ENCODE results near the gene TBL1XR1. TPM values are rescaled to one million over a fixed set of nuclear protein-coding genes. Genes with fewer than 3 reads are reported as not detected.

The TBL1XR1 gene
- total RNA-seq, 2 donors from 2014 or later, result 126 to 146 TPM

GRCh38 chr3:177056927-177057326 is 140.4 kb downstream of the TBL1XR1 start:
- no peak for DNase-seq (ENCODE audit: low spot score)
- intact Hi-C loops (cut with DNase I), result loop anchor here in 1 of 2 donors (10.0 kb wide), 2 partner anchors 138 to 298 kb away; partner anchors contain the start of gene TBL1XR1

GRCh38 chr3:177055605-177056571 is 141.4 kb downstream of the TBL1XR1 start:
- DNase-seq (ENCODE audit: low spot score), result no peak
- intact Hi-C loops (cut with DNase I), result loop anchor here in 1 of 2 donors (10.0 kb wide), 2 partner anchors 139 to 299 kb away; partner anchors contain the start of gene TBL1XR1

GRCh38 chr3:177053107-177053506 is 144.2 kb downstream of the TBL1XR1 start:
- intact Hi-C loops (cut with DNase I), result loop anchor here in 1 of 2 donors (10.0 kb wide), 2 partner anchors 142 to 302 kb away; partner anchors contain the start of gene TBL1XR1
- no peak for DNase-seq (ENCODE audit: low spot score)

- no peak for DNase-seq (ENCODE audit: low spot score)
- intact Hi-C loops (cut with DNase I), result loop anchor here in 1 of 2 donors (10.0 kb wide), 2 partner anchors 143 to 303 kb away; partner anchors contain the start of gene TBL1XR1
Measured at GRCh38 chr3:177051411-177051810, 145.9 kb downstream of the TBL1XR1 start.

- no peak for DNase-seq (ENCODE audit: low spot score)
- intact Hi-C loops (cut with DNase I), result loop anchor here in 1 of 2 donors (10.0 kb wide), 2 partner anchors 144 to 304 kb away; partner anchors contain the start of gene TBL1XR1
Measured at GRCh38 chr3:177050501-177051237, 146.6 kb downstream of the TBL1XR1 start.

GRCh38 chr3:177045767-177046166 is 151.5 kb downstream of the TBL1XR1 start:
- DNase-seq (ENCODE audit: low spot score), result no peak
- intact Hi-C loops (cut with DNase I), result no loop called here

GRCh38 chr3:177045222-177045621 is 152.1 kb downstream of the TBL1XR1 start:
- intact Hi-C loops (cut with DNase I), result no loop called here
- no peak for DNase-seq (ENCODE audit: low spot score)

- intact Hi-C loops (cut with DNase I), result no loop called here
- DNase-seq (ENCODE audit: low spot score), result peak; percentile 67
Measured at GRCh38 chr3:177041730-177042551, 155.3 kb downstream of the TBL1XR1 start.

- no peak for DNase-seq (ENCODE audit: low spot score)
- intact Hi-C loops (cut with DNase I), result no loop called here
Measured at GRCh38 chr3:177041021-177041729, 156.1 kb downstream of the TBL1XR1 start.

GRCh38 chr3:177039490-177040274 is 157.6 kb downstream of the TBL1XR1 start:
- no peak for DNase-seq (ENCODE audit: low spot score)
- intact Hi-C loops (cut with DNase I), result no loop called here

- intact Hi-C loops (cut with DNase I), result no loop called here
- DNase-seq (ENCODE audit: low spot score), result no peak
Measured at GRCh38 chr3:177037241-177037640, 160.0 kb downstream of the TBL1XR1 start.

- no peak for DNase-seq (ENCODE audit: low spot score)
- intact Hi-C loops (cut with DNase I), result no loop called here
Measured at GRCh38 chr3:177035676-177036075, 161.6 kb downstream of the TBL1XR1 start.

- DNase-seq (ENCODE audit: low spot score), result no peak
- intact Hi-C loops (cut with DNase I), result no loop called here
Measured at GRCh38 chr3:177034832-177035475, 162.3 kb downstream of the TBL1XR1 start.

- intact Hi-C loops (cut with DNase I), result no loop called here
- no peak for DNase-seq (ENCODE audit: low spot score)
Measured at GRCh38 chr3:177026505-177027277, 170.6 kb downstream of the TBL1XR1 start.

- intact Hi-C loops (cut with DNase I), result no loop called here
Measured at GRCh38 chr3:177015881-177016280, 181.4 kb downstream of the TBL1XR1 start.

GRCh38 chr3:177013681-177014280 is 183.5 kb downstream of the TBL1XR1 start:
- intact Hi-C loops (cut with DNase I), result no loop called here
- DNase-seq (ENCODE audit: low spot score), result no peak

More at GRCh38 chr3:177015881-177016280, 181.4 kb downstream of the TBL1XR1 start:
- no peak for DNase-seq (ENCODE audit: low spot score)

Data from posterior vena cava (tissue), 2 donors.